GM12875 (cell line): ENCODE measurements around the gene AMBRA1.

ENCODE experiments used
- H3K4me3 ChIP-seq: one replicate; pipeline ENCODE4 v1.5.1; 2011; ENCODE audit warnings: low read depth, low read length, control low read depth
- CTCF ChIP-seq: IDR thresholded peaks from 2 replicates; pipeline ENCODE4 v1.5.1; 2011; ENCODE audit warnings: low read depth, mild to moderate bottlenecking, control low read depth, inconsistent platforms, low read length, moderate library complexity, borderline replicate concordance; ENCODE audit not compliant: insufficient read depth

AMBRA1 gene

GRCh38 chr11:46559815-46560214 is 34.0 kb downstream of the AMBRA1 start:
- TF ChIP-seq CTCF: no peak
- H3K4me3 ChIP-seq: no peak overlapping the region

- TF ChIP-seq CTCF: no peak
- H3K4me3 ChIP-seq: no peak overlapping the region
Observed at GRCh38 chr11:46557684-46558151, 36.1 kb downstream of the AMBRA1 start.

DNA sequence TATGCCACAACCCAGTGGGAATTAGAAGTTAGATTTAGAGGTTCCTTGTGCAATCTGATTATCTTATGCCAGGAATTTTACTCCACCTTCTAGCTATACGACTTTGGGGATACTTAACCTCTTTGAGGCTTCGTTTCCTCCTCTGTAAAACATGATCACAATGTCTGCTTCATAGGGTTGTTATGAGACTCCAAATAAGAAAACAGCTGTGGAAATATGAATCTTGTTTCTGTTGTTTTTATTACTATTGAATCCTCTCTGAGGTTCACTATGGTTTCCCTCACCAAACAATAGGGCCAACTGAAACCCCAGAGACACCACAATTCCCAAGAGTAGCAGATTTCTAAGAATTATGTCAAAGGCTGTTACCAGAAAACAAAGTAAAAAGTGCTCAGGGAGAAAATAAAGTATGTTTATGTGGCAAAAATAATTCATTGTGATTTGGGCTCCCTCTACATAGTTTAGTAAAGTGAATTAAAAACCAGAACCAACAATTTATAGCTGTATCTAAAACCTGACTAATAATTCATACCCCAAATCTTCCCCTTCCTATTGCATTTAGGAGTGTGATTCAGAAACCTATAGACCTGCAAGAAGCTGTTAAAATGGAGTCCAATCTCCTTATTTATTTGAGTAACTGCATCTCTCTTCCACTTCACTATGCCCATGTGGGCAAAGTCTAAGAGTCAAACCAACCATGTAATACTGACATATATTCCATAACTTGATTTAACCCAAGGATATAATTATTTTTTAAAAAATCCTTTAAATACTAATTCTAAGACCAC is 38.4 kb downstream of the AMBRA1 start:
- TF ChIP-seq CTCF: no peak
- H3K4me3 ChIP-seq: no peak overlapping the region

DNA sequence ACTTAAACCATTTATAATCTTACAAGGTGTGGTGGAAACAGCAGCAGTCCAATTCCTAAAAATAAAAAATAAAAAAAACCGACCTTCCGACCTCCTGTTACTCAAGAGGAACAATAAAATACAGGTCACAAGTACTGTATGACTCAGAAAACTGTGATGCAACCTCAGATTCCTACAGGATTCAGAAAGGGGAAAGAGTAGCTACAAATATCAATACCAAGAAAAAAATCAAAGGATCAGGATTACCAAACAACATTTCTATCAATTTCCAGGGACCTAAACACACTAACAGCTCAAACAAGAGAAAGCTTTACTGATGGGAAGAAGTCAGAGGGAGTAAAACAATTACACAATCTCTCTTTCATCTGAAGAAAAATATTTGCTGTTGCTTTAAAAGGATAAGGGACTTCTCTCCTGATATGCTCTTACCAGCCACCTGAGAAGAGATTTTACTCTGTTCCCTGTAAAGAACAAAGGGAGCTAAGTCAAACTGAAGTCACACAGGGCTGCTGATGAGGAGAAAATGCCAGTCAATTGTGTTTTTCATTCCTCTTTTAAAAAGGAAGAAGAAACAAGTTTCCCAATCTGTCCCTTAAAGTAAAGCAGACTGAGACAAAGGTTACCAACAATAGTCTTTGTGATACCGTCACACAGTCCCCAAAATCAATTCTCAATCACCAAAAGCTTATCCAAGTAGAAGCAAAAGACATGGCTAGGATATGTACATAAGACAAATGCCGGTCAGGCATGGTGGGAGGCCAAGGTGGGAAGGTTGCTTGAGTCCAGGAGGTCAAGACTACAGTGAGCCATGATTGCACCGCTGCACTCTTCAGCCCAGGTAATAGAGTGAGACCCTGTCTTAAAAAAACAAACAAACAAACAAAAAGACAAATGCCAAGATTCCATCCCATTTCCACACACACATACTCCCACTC is 39.3 kb downstream of the AMBRA1 start:
- H3K4me3 ChIP-seq: no peak overlapping the region
- TF ChIP-seq CTCF: no peak

- H3K4me3 ChIP-seq: no peak overlapping the region
- TF ChIP-seq CTCF: no peak
Observed at GRCh38 chr11:46553814-46554212, 40.0 kb downstream of the AMBRA1 start.

DNA sequence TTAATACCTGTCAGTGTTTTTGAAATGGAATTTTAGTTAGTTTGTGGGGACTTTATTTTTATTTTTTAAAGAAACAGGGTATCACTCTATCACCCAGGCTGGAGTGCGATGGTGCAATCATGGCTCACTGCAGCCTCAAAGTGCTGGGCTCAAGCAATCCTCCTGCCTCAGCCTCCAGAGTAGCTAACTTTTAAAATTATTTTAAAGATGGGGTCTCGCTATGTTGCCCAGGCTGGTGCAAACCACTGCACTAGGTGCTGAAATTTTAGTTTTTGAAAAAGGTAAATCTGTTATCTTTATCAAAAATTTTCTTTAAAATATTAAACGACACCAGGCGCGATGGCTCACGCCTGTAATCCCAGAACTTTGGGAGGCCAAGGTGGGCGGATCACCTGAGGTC is 42.6 kb downstream of the AMBRA1 start:
- no peak for TF ChIP-seq CTCF
- H3K4me3 ChIP-seq: no peak overlapping the region
